ENCODE data around the gene ZNF813. TPM values are rescaled to one million over a fixed set of nuclear protein-coding genes. Genes with fewer than 3 reads are reported as not detected.

The ZNF813 gene
- total RNA-seq, 1 donor from 2014 or later = 5.3 TPM

GRCh38 chr19:53530622-53531021 lies 63.1 kb downstream of the ZNF813 start:
- DNase-seq (no peak), ATAC-seq (no peak)
- H3K36me3 ChIP-seq = no peaks in the 10 kb centered on the region
- no peaks in the 10 kb centered on the region for H3K4me1 ChIP-seq
- no peaks in the 10 kb centered on the region for H3K27me3 ChIP-seq (ENCODE audit: low read depth)
- no peak overlapping the region for H3K4me3 ChIP-seq
- intact Hi-C loops (cut with DNase I) = no loop called here
- TF ChIP-seq CTCF (IDR thresholded peaks at IDR 0.05) = no peak
- H3K9me3 ChIP-seq = peaks cover 9% of the 10 kb centered on the region
- H3K27ac ChIP-seq = no peak overlapping the region

GRCh38 chr19:53531457-53531856 lies 63.9 kb downstream of the ZNF813 start:
- intact Hi-C loops (cut with DNase I) = no loop called here

GRCh38 chr19:53532362-53532761 lies 64.8 kb downstream of the ZNF813 start:
- no peaks in the 10 kb centered on the region for H3K27me3 ChIP-seq (ENCODE audit: low read depth)
- no peaks in the 10 kb centered on the region for H3K9me3 ChIP-seq
- ATAC-seq (no peak), DNase-seq (no peak)
- no peak overlapping the region for H3K4me3 ChIP-seq
- TF ChIP-seq CTCF (IDR thresholded peaks at IDR 0.05) = no peak
- H3K4me1 ChIP-seq = peaks cover 3% of the 10 kb centered on the region
- no peak overlapping the region for H3K27ac ChIP-seq
- no peaks in the 10 kb centered on the region for H3K36me3 ChIP-seq
- intact Hi-C loops (cut with DNase I) = no loop called here

More at GRCh38 chr19:53531457-53531856, 63.9 kb downstream of the ZNF813 start:
- no peak overlapping the region for H3K27ac ChIP-seq
- no peak overlapping the region for H3K4me3 ChIP-seq
- H3K4me1 ChIP-seq = no peaks in the 10 kb centered on the region
- DNase-seq = no peak
- ATAC-seq = no peak
- no peak for TF ChIP-seq CTCF (IDR thresholded peaks at IDR 0.05)
- H3K9me3 ChIP-seq = peaks cover under 1% of the 10 kb centered on the region
- H3K27me3 ChIP-seq (ENCODE audit: low read depth) = no peaks in the 10 kb centered on the region
- no peaks in the 10 kb centered on the region for H3K36me3 ChIP-seq

GRCh38 chr19:53536225-53536548 lies 68.7 kb downstream of the ZNF813 start:
- Histone ChIP-seq H3K4me3 (no peak overlapping the region), H3K9me3 (no peaks in the 10 kb centered on the region), H3K4me1 (peaks cover 7% of the 10 kb centered on the region), H3K36me3 (peaks cover 12% of the 10 kb centered on the region), H3K27me3 (ENCODE audit: low read depth) (no peaks in the 10 kb centered on the region), H3K27ac (no peak overlapping the region)
- DNase-seq = no peak
- no peak for TF ChIP-seq CTCF (IDR thresholded peaks at IDR 0.05)
- intact Hi-C loops (cut with DNase I) = no loop called here
- ATAC-seq = no peak

GRCh38 chr19:53537121-53537520 lies 69.6 kb downstream of the ZNF813 start:
- intact Hi-C loops (cut with DNase I) = no loop called here
- ATAC-seq = peak; percentile 12 to 20
- peaks cover 22% of the 10 kb centered on the region for H3K36me3 ChIP-seq

More at GRCh38 chr19:53537121-53537520, 69.6 kb downstream of the ZNF813 start:
- no peak for DNase-seq
- peak overlapping the region; percentile 89 for H3K27ac ChIP-seq
- peak overlapping the region; percentile 68 for H3K4me3 ChIP-seq
- TF ChIP-seq CTCF (IDR thresholded peaks at IDR 0.05) = no peak
- no peaks in the 10 kb centered on the region for H3K9me3 ChIP-seq
- H3K27me3 ChIP-seq (ENCODE audit: low read depth) = no peaks in the 10 kb centered on the region
- peaks cover 7% of the 10 kb centered on the region for H3K4me1 ChIP-seq
